GM12878 (cell line): Measurements from ENCODE around the gene CRP.

Experiments used
- CREB1 ChIP-seq: IDR thresholded peaks from 2 replicates; pipeline ENCODE4 v1.6.1; 2012; ENCODE audit warnings: low read depth, mild to moderate bottlenecking, inconsistent platforms
- DPF2 ChIP-seq: fragments of 450-650 bp; IDR thresholded peaks from 2 replicates; pipeline ENCODE4 v1.6.1; 2017; ENCODE audit warnings: mild to moderate bottlenecking
- EGR1 ChIP-seq, 2 experiments: IDR thresholded peaks; 1 replicate in 1 of 2; 2 replicates in 1 of 2; pipeline ENCODE4 v1.6.1; 2011 to 2012; ENCODE audit warnings: low read depth in 2 of 2, low read length in 2 of 2, borderline replicate concordance in 1 of 2, mild to moderate bottlenecking in 1 of 2, moderate library complexity in 1 of 2
- EZH2 ChIP-seq: IDR thresholded peaks from 2 replicates; pipeline ENCODE4 v1.6.1; 2012; ENCODE audit warnings: low read depth, mild to moderate bottlenecking, control low read depth, inconsistent platforms, low read length, borderline replicate concordance; ENCODE audit not compliant: control insufficient read depth
- GABPA ChIP-seq: IDR thresholded peaks from 2 replicates; pipeline ENCODE4 v1.6.1; 2014; ENCODE audit warnings: antibody characterized with exemption, low read depth, mild to moderate bottlenecking, inconsistent platforms
- HDAC2 ChIP-seq: fragments of 200-600 bp; sonication (generic); IDR thresholded peaks from 2 replicates; pipeline ENCODE4 v1.6.1; 2017
- NFYA ChIP-seq: IDR thresholded peaks from 2 replicates; pipeline ENCODE4 v1.6.1; 2011; ENCODE audit warnings: low read depth, mild to moderate bottlenecking, low read length, improper control_type of control experiment, borderline replicate concordance
- NRF1 ChIP-seq: conservative IDR thresholded peaks from 2 replicates; pipeline ENCODE4 v1.6.1; 2011; ENCODE audit warnings: mild to moderate bottlenecking, low read depth, low read length, improper control_type of control experiment
- POLR2A ChIP-seq: IDR thresholded peaks from 2 replicates; pipeline ENCODE4 v1.6.1; 2011; ENCODE audit warnings: low read depth, mild to moderate bottlenecking, low read length
- TAF1 ChIP-seq: IDR thresholded peaks from 2 replicates; pipeline ENCODE4 v1.6.1; 2011; ENCODE audit warnings: mild to moderate bottlenecking, low read depth, low read length, borderline replicate concordance
- TF ChIP-seq, protein P1 (sequence below): fragments of 450-650 bp; IDR thresholded peaks from 2 replicates; pipeline ENCODE4 v1.6.1; 2016; ENCODE audit warnings: mild to moderate bottlenecking
- TF ChIP-seq, protein P2 (sequence below), 3 experiments: IDR thresholded peaks in 2 of 3; conservative IDR thresholded peaks in 1 of 3; 2 replicates each; pipeline ENCODE4 v1.5.1; 2011; ENCODE audit warnings: low read depth in 3 of 3, low read length in 3 of 3, mild to moderate bottlenecking in 3 of 3, control low read depth in 2 of 3, moderate library complexity in 2 of 3, inconsistent platforms in 1 of 3, mixed read lengths in 1 of 3; ENCODE audit not compliant: control insufficient read depth in 2 of 3, insufficient read depth in 1 of 3; ENCODE audit errors: extremely low read depth in 1 of 3
- TF ChIP-seq, protein P3 (sequence below): IDR thresholded peaks from 2 replicates; pipeline ENCODE4 v1.6.1; 2011; ENCODE audit warnings: low read depth, mild to moderate bottlenecking, low read length, moderate library complexity, borderline replicate concordance; ENCODE audit errors: extremely low read depth
- TF ChIP-seq, protein P4 (sequence below): IDR thresholded peaks from 2 replicates; pipeline ENCODE4 v1.6.1; 2011; ENCODE audit warnings: low read depth, low read length, improper control_type of control experiment, borderline replicate concordance

DNA sequence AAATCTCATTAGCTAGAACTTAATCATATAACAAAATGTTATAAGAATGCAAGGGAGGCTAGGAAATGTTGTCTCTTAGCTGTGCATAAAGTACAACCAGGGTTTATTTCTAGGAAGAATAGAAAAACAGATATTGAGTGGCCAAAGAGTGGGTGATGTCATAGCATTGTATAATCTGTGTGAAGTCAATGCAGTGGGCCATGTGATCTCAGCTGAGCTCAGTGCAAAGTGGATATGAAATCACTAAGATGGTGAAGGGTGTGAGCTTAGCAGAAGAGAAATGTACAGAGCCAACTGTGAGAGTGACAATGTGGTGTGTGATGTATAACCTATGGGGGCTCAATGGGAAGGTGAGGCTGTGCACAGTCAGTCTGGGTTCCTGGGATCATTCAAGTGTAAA lies 36.6 kb upstream of the CRP start:
- no peak for TF ChIP-seq GABPA
- TF ChIP-seq EZH2: no peak
- TF ChIP-seq, protein P1, sequence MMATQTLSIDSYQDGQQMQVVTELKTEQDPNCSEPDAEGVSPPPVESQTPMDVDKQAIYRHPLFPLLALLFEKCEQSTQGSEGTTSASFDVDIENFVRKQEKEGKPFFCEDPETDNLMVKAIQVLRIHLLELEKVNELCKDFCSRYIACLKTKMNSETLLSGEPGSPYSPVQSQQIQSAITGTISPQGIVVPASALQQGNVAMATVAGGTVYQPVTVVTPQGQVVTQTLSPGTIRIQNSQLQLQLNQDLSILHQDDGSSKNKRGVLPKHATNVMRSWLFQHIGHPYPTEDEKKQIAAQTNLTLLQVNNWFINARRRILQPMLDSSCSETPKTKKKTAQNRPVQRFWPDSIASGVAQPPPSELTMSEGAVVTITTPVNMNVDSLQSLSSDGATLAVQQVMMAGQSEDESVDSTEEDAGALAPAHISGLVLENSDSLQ: no peak
- TF ChIP-seq, protein P2, sequence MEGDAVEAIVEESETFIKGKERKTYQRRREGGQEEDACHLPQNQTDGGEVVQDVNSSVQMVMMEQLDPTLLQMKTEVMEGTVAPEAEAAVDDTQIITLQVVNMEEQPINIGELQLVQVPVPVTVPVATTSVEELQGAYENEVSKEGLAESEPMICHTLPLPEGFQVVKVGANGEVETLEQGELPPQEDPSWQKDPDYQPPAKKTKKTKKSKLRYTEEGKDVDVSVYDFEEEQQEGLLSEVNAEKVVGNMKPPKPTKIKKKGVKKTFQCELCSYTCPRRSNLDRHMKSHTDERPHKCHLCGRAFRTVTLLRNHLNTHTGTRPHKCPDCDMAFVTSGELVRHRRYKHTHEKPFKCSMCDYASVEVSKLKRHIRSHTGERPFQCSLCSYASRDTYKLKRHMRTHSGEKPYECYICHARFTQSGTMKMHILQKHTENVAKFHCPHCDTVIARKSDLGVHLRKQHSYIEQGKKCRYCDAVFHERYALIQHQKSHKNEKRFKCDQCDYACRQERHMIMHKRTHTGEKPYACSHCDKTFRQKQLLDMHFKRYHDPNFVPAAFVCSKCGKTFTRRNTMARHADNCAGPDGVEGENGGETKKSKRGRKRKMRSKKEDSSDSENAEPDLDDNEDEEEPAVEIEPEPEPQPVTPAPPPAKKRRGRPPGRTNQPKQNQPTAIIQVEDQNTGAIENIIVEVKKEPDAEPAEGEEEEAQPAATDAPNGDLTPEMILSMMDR (IDR thresholded peaks at IDR 0.05 in 2 of 3, conservative IDR thresholded peaks at IDR 0.05 in 1 of 3; ENCODE audit: control insufficient read depth in 2 of 3, extremely low read depth in 1 of 3, insufficient read depth in 1 of 3, low read depth in 3 of 3, low read length in 3 of 3): no peak
- TF ChIP-seq, protein P3, sequence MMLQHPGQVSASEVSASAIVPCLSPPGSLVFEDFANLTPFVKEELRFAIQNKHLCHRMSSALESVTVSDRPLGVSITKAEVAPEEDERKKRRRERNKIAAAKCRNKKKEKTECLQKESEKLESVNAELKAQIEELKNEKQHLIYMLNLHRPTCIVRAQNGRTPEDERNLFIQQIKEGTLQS: no peak
- no peak for TF ChIP-seq HDAC2
- TF ChIP-seq POLR2A: no peak
- TF ChIP-seq TAF1: no peak
- TF ChIP-seq, protein P4, sequence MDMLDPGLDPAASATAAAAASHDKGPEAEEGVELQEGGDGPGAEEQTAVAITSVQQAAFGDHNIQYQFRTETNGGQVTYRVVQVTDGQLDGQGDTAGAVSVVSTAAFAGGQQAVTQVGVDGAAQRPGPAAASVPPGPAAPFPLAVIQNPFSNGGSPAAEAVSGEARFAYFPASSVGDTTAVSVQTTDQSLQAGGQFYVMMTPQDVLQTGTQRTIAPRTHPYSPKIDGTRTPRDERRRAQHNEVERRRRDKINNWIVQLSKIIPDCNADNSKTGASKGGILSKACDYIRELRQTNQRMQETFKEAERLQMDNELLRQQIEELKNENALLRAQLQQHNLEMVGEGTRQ: no peak
- TF ChIP-seq NRF1: no peak
- TF ChIP-seq CREB1: no peak
- TF ChIP-seq DPF2: no peak
- TF ChIP-seq NFYA: no peak
- no peak for TF ChIP-seq EGR1 (IDR thresholded peaks at IDR 0.05; ENCODE audit: borderline replicate concordance in 1 of 2, low read depth in 2 of 2, low read length in 2 of 2)
